SH-SY5Y (cell line): ENCODE data around the gene SCN1A.

Source experiments
- GATA2 ChIP-seq: IDR thresholded peaks from 2 replicates; pipeline ENCODE4 v1.6.1; 2011; ENCODE audit warnings: mild to moderate bottlenecking, low read depth, low read length
- GATA3 ChIP-seq: IDR thresholded peaks from 2 replicates; pipeline ENCODE4 v1.6.1; 2011; ENCODE audit warnings: low read depth, mild to moderate bottlenecking, low read length, moderate library complexity

- TF ChIP-seq GATA2 (no peak), GATA3 (no peak)
Observed at GRCh38 chr2:166090908-166091307, 36.9 kb downstream of the SCN1A start.
